Hippocampal formation (tissue), 2 donors: Measurements from ENCODE around the gene AIM2.
"Not testable (repeated sequence)": the region's sequence is repeated elsewhere in the genome, so short reads cannot be mapped to it uniquely, and the experiment has no call there.

Source experiments
- DNase-seq, 2 donors: peaks; one replicate each; lab custom pipeline; 2025; lab: John Stamatoyannopoulos, UW

AIM2 gene

GRCh38 chr1:159076438-159077119, at the start of gene AIM2:
AIM2 (minus strand) TSS chr1:159076766; CDS start chr1:159073499, 3,267 bp downstream.
- no peak for DNase-seq

- DNase-seq, result no peak
Measured at GRCh38 chr1:159123587-159123986, 47.0 kb upstream of the AIM2 start.

- no peak for DNase-seq
Measured at GRCh38 chr1:159122005-159122621, 45.5 kb upstream of the AIM2 start.

GRCh38 chr1:159121526-159121925, 45.0 kb upstream of the AIM2 start:
- DNase-seq, result no peak

- no peak for DNase-seq
Measured at GRCh38 chr1:159120317-159120716, 43.8 kb upstream of the AIM2 start.

- DNase-seq, result peak in 1 of 2 donors; percentile 19
Measured at GRCh38 chr1:159113596-159114433, 37.2 kb upstream of the AIM2 start.

- DNase-seq, result not testable (repeated sequence)
Measured at GRCh38 chr1:159103021-159103420, 26.5 kb upstream of the AIM2 start.

GRCh38 chr1:159100589-159100988, 24.0 kb upstream of the AIM2 start:
- DNase-seq, result no peak

GRCh38 chr1:159098596-159098995, 22.0 kb upstream of the AIM2 start:
- DNase-seq, result no peak

- DNase-seq, result no peak
Measured at GRCh38 chr1:159092036-159092760, 15.6 kb upstream of the AIM2 start.

GRCh38 chr1:159091607-159092031, 15.1 kb upstream of the AIM2 start:
- DNase-seq, result no peak

GRCh38 chr1:159091180-159091560, 14.6 kb upstream of the AIM2 start:
- no peak for DNase-seq

GRCh38 chr1:159090286-159091179, 14.0 kb upstream of the AIM2 start:
- DNase-seq, result no peak

- no peak for DNase-seq
Measured at GRCh38 chr1:159089184-159089791, 12.7 kb upstream of the AIM2 start.

- DNase-seq, result no peak
Measured at GRCh38 chr1:159088546-159089183, 12.1 kb upstream of the AIM2 start.

GRCh38 chr1:159088050-159088449, 11.5 kb upstream of the AIM2 start:
- no peak for DNase-seq

GRCh38 chr1:159084867-159085266, 8.3 kb upstream of the AIM2 start:
- DNase-seq, result no peak

- DNase-seq, result no peak
Measured at GRCh38 chr1:159084152-159084551, 7.6 kb upstream of the AIM2 start.

- DNase-seq, result no peak
Measured at GRCh38 chr1:159083013-159083412, 6.4 kb upstream of the AIM2 start.

- DNase-seq, result no peak
Measured at GRCh38 chr1:159081626-159082025, 5.1 kb upstream of the AIM2 start.
